TTC549 (cell line): Measurements from ENCODE around the gene ZNF775.

Experiments
- FAIRE-seq: peaks from 2 replicates; lab custom pipeline; 2012; peaks lifted over from hg19 to GRCh38; lab: Jason Lieb, UNC

The ZNF775 gene

GRCh38 chr7:150415161-150416153 is 36.3 kb downstream of the ZNF775 start:
- FAIRE-seq, result no peak

- FAIRE-seq, result no peak
Observed at GRCh38 chr7:150417239-150417638, 38.1 kb downstream of the ZNF775 start.

- no peak for FAIRE-seq
Observed at GRCh38 chr7:150417863-150418262, 38.7 kb downstream of the ZNF775 start.

- FAIRE-seq, result no peak
Observed at GRCh38 chr7:150420242-150420641, 41.1 kb downstream of the ZNF775 start.

GRCh38 chr7:150420987-150421674 is 42.0 kb downstream of the ZNF775 start:
- no peak for FAIRE-seq

GRCh38 chr7:150421831-150422230 is 42.7 kb downstream of the ZNF775 start:
- no peak for FAIRE-seq

GRCh38 chr7:150425670-150426069 is 46.5 kb downstream of the ZNF775 start:
- FAIRE-seq, result no peak

GRCh38 chr7:150428671-150429451 is 49.7 kb downstream of the ZNF775 start:
- no peak for FAIRE-seq

- FAIRE-seq, result no peak
Observed at GRCh38 chr7:150429699-150430098, 50.6 kb downstream of the ZNF775 start.

GRCh38 chr7:150430465-150431085 is 51.4 kb downstream of the ZNF775 start:
- FAIRE-seq, result no peak

GRCh38 chr7:150431839-150432658 is 52.9 kb downstream of the ZNF775 start:
- FAIRE-seq, result no peak

- no peak for FAIRE-seq
Observed at GRCh38 chr7:150432915-150433892, 54.1 kb downstream of the ZNF775 start.

GRCh38 chr7:150434240-150434639 is 55.1 kb downstream of the ZNF775 start:
- FAIRE-seq, result no peak

GRCh38 chr7:150435047-150435389 is 55.9 kb downstream of the ZNF775 start:
- no peak for FAIRE-seq

- FAIRE-seq, result no peak
Observed at GRCh38 chr7:150435390-150436073, 56.4 kb downstream of the ZNF775 start.

GRCh38 chr7:150439967-150440366 is 60.8 kb downstream of the ZNF775 start:
- no peak for FAIRE-seq

- no peak for FAIRE-seq
Observed at GRCh38 chr7:150441524-150441923, 62.4 kb downstream of the ZNF775 start.

GRCh38 chr7:150442811-150443210 is 63.7 kb downstream of the ZNF775 start:
- FAIRE-seq, result no peak

- no peak for FAIRE-seq
Observed at GRCh38 chr7:150443793-150444540, 64.8 kb downstream of the ZNF775 start.
